Endothelial cell of umbilical vein (primary cell): Measurements from ENCODE around the gene UNC50. TPM values are rescaled to one million over a fixed set of nuclear protein-coding genes. Genes with fewer than 3 reads are reported as not detected.

ENCODE experiments used
- BruUV-seq: library from RNA; stranded (reverse); fragments of 400-500 nt; replicated peaks from 2 replicates; lab custom pipeline; 2021; lab: Mats Ljungman, UMichigan
- CTCF ChIA-PET: fragments of 300-600, 350-600 bp; sonication (Branson Sonifier 250); formaldehyde crosslinking; loops from one replicate; lab custom pipeline; 2021; ENCODE audit warnings: antibody characterized with exemption, inconsistent platforms; lab: Charles Lee
- POLR2A ChIA-PET: fragments of 300-600, 350-600 bp; sonication (Branson Sonifier 250); formaldehyde crosslinking; loops from one replicate; lab custom pipeline; 2021; ENCODE audit warnings: antibody characterized with exemption, inconsistent platforms; lab: Charles Lee
- DNase-seq: peaks from one replicate; pipeline ENCODE4 v3.0.0-alpha.2; 2011; ENCODE audit warnings: low read depth, low spot score
- FAIRE-seq: peaks from 2 replicates; lab custom pipeline; 2011; peaks lifted over from hg19 to GRCh38; lab: Jason Lieb, UNC
- H2AFZ ChIP-seq: 2 replicates; pipeline ENCODE4 v1.6.0; 2012; ENCODE audit warnings: low read depth, low read length, control low read depth, inconsistent platforms
- H3K27ac ChIP-seq: 2 replicates; pipeline ENCODE4 v1.5.1; 2011; ENCODE audit warnings: low read depth, mild to moderate bottlenecking, control low read depth, low read length, moderate library complexity; ENCODE audit not compliant: insufficient read depth
- H3K27me3 ChIP-seq, 2 experiments: 2 replicates each; pipeline versions ENCODE4 v1.6.0 to v1.6.1; 2011; ENCODE audit warnings: low read length in 2 of 2, mixed read lengths in 1 of 2; ENCODE audit not compliant: control insufficient read depth in 2 of 2, insufficient read depth in 2 of 2
- H3K36me3 ChIP-seq, 2 experiments: 2 replicates in 1 of 2; 3 replicates in 1 of 2; pipeline ENCODE4 v1.5.1; 2011; ENCODE audit warnings: low read length in 2 of 2, mild to moderate bottlenecking in 1 of 2, moderate library complexity in 1 of 2; ENCODE audit not compliant: control insufficient read depth in 2 of 2, insufficient read depth in 2 of 2; ENCODE audit errors: extremely low read depth in 1 of 2
- H3K4me1 ChIP-seq: 3 replicates; pipeline ENCODE4 v1.5.1; 2011; ENCODE audit warnings: mild to moderate bottlenecking, low read length; ENCODE audit not compliant: control insufficient read depth, insufficient read depth; ENCODE audit errors: extremely low read depth
- H3K4me2 ChIP-seq: 2 replicates; pipeline ENCODE4 v1.6.1; 2011; ENCODE audit warnings: low read length, control low read depth, mixed read lengths; ENCODE audit not compliant: insufficient read depth
- H3K4me3 ChIP-seq, 3 experiments: fragments of 200-600 bp in 1 of 3; sonication (generic), shearing (Covaris generic) in 1 of 3; replicated peaks in 1 of 3; 2 replicates each; pipeline ENCODE4 v1.5.1; 2011 to 2016; ENCODE audit warnings: control low read depth in 3 of 3, low read length in 3 of 3, mild to moderate bottlenecking in 2 of 3, inconsistent platforms in 1 of 3, low read depth in 1 of 3, moderate library complexity in 1 of 3; ENCODE audit not compliant: insufficient read depth in 1 of 3
- H3K79me2 ChIP-seq: 2 replicates; pipeline ENCODE4 v1.6.0; 2012; ENCODE audit warnings: low read length, inconsistent platforms; ENCODE audit not compliant: control insufficient read depth, insufficient read depth
- H3K9ac ChIP-seq: replicated peaks from 2 replicates; pipeline ENCODE3; 2011; ENCODE audit warnings: low read length, control low read depth; ENCODE audit not compliant: insufficient read depth; ENCODE audit errors: extremely low read depth
- H3K9me1 ChIP-seq: replicated peaks from 3 replicates; pipeline ENCODE4 v1.6.0; 2011; ENCODE audit warnings: mild to moderate bottlenecking, low read length; ENCODE audit not compliant: control insufficient read depth, insufficient read depth; ENCODE audit errors: extremely low read depth
- H3K9me3 ChIP-seq: replicated peaks from 2 replicates; pipeline ENCODE4 v1.5.1; 2012; ENCODE audit warnings: low read length, inconsistent platforms; ENCODE audit not compliant: control insufficient read depth, insufficient read depth
- H4K20me1 ChIP-seq: replicated peaks from 2 replicates; pipeline ENCODE3; 2011; ENCODE audit warnings: mild to moderate bottlenecking, low read length; ENCODE audit not compliant: control insufficient read depth, insufficient read depth; ENCODE audit errors: extremely low read depth
- FOS ChIP-seq: IDR thresholded peaks from 2 replicates; pipeline ENCODE4 v1.6.1; 2011; ENCODE audit warnings: mild to moderate bottlenecking, low read length, moderate library complexity, borderline replicate concordance; ENCODE audit not compliant: insufficient read depth
- GATA2 ChIP-seq: IDR thresholded peaks from 2 replicates; pipeline ENCODE4 v1.7.0; 2011; ENCODE audit warnings: low read depth, mild to moderate bottlenecking, moderate library complexity, mixed read lengths, low read length; ENCODE audit not compliant: insufficient read length, insufficient read depth
- JUN ChIP-seq: IDR thresholded peaks from 2 replicates; pipeline ENCODE4 v1.6.1; 2011; ENCODE audit warnings: borderline replicate concordance, low read depth; ENCODE audit not compliant: insufficient read length, insufficient read depth
- POLR2A ChIP-seq: IDR thresholded peaks from 2 replicates; pipeline ENCODE4 v1.6.1; 2012; ENCODE audit warnings: low read depth, mild to moderate bottlenecking, control low read depth, low read length
- dilution Hi-C: fragments of 300-500 bp; cut with MboI; formaldehyde crosslinking; loops from one replicate; pipeline ENCODE4 v1.15.0; 2019; ENCODE audit warnings: low sequenced_read_pairs; ENCODE audit not compliant: extremely low pct_ligation_motif_present
- intact Hi-C: fragments of 100-400 bp; cut with micrococcal nuclease; formaldehyde crosslinking; loops from one replicate; pipeline ENCODE4 v1.10.0; 2022
- polyA plus RNA-seq, 4 experiments: library from polyadenylated mRNA; depleted of rRNA in 3 of 4; stranded (reverse) in 3 of 4; unstranded in 1 of 4; fragments of >200 nt; gene quantifications; 2 replicates each; pipeline versions ENCODE4 v1.2.1 to v1.2.3, GENCODE V29; 2011 to 2012; ENCODE audit warnings: missing spikeins in 1 of 4
- total RNA-seq: library from RNA; stranded (reverse); gene quantifications from 2 replicates; pipeline ENCODE4 v1.2.3, GENCODE V29; 2021
- TF ChIP-seq, protein P1 (sequence below): IDR thresholded peaks from 2 replicates; pipeline ENCODE4 v1.6.1; 2011; ENCODE audit not compliant: insufficient read depth, insufficient read length
- TF ChIP-seq, protein P2 (sequence below), 2 donors: IDR thresholded peaks; 1 replicate in 1 of 2; 2 replicates in 1 of 2; pipeline ENCODE4 v1.5.1; 2011; ENCODE audit warnings: low read length in 2 of 2, mild to moderate bottlenecking in 2 of 2, moderate library complexity in 2 of 2, control low read depth in 1 of 2, inconsistent platforms in 1 of 2, low read depth in 1 of 2; ENCODE audit not compliant: insufficient read depth in 1 of 2; ENCODE audit errors: extremely low read depth in 1 of 2

UNC50 gene
- total and polyA plus RNA-seq, 2 donors (not counting 3 experiments of a cell fraction or from before 2014, with no cell fraction given): 33.5 to 56.6 TPM

DNA sequence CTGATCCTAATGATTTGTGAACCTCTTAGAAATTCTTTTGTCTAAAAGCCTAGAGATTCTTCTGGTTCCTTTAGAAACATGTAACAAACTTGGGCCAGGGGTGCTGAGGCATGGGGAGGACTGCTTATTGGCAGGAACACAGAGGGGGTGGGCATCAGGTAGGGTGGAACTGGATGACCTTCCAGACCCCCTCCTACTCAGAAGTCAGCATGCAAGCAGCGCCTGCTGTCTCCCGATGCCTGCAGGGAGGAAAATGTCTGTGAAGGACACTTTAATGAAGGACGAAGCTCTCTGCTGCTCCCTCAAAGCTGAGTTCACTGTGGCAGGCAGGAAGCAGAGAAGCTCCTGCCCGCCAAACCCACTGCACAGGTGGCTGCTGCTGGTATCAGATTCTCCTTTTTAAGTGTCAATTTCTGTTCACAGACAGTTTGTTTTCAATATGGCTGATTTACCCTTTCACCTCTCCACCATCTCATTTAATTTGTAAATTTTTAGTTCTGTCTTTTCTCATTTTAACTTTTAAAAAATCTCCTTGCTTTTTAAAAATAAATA lies 19.4 kb upstream of the UNC50 start:
- no peaks in the 10 kb centered on the region for H3K9me1 ChIP-seq
- POLR2A ChIA-PET: no interaction called here
- no peaks in the 10 kb centered on the region for H4K20me1 ChIP-seq
- no peak overlapping the region for H2AFZ ChIP-seq
- H3K27ac ChIP-seq: no peak overlapping the region
- FAIRE-seq (no peak), DNase-seq (no peak)
- no peaks in the 10 kb centered on the region for H3K9me3 ChIP-seq
- H3K27me3 ChIP-seq: no peaks in the 10 kb centered on the region
- H3K4me2 ChIP-seq: no peak overlapping the region
- no peaks in the 10 kb centered on the region for H3K79me2 ChIP-seq
- H3K36me3 ChIP-seq: peaks cover 0 to 10% of the 10 kb centered on the region in 2 experiments
- CTCF ChIA-PET: no interaction called here
- dilution Hi-C loops: no loop called here
- TF ChIP-seq, protein P1, sequence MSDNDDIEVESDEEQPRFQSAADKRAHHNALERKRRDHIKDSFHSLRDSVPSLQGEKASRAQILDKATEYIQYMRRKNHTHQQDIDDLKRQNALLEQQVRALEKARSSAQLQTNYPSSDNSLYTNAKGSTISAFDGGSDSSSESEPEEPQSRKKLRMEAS: no peak
- TF ChIP-seq, protein P2, sequence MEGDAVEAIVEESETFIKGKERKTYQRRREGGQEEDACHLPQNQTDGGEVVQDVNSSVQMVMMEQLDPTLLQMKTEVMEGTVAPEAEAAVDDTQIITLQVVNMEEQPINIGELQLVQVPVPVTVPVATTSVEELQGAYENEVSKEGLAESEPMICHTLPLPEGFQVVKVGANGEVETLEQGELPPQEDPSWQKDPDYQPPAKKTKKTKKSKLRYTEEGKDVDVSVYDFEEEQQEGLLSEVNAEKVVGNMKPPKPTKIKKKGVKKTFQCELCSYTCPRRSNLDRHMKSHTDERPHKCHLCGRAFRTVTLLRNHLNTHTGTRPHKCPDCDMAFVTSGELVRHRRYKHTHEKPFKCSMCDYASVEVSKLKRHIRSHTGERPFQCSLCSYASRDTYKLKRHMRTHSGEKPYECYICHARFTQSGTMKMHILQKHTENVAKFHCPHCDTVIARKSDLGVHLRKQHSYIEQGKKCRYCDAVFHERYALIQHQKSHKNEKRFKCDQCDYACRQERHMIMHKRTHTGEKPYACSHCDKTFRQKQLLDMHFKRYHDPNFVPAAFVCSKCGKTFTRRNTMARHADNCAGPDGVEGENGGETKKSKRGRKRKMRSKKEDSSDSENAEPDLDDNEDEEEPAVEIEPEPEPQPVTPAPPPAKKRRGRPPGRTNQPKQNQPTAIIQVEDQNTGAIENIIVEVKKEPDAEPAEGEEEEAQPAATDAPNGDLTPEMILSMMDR (IDR thresholded peaks at IDR 0.05; ENCODE audit: extremely low read depth in 1 of 2, insufficient read depth in 1 of 2, low read depth in 1 of 2, low read length in 2 of 2): no peak
- TF ChIP-seq POLR2A: no peak
- TF ChIP-seq FOS: no peak
- TF ChIP-seq GATA2: no peak
- TF ChIP-seq JUN: no peak
- no peak overlapping the region for H3K9ac ChIP-seq
- H3K4me3 ChIP-seq: no peak overlapping the region
- H3K4me1 ChIP-seq: no peaks in the 10 kb centered on the region
- intact Hi-C loops: no loop called here
- BruUV-seq: no TSS peak
